Measurements from ENCODE around the gene SPACA1.

Gene SPACA1

GRCh38 chr6:88077305-88077704 is 29.7 kb downstream of the SPACA1 start:
- H3K9me3 ChIP-seq (ENCODE audit: control insufficient read depth in 1 of 2, low read length in 2 of 2): no peaks in the 10 kb centered on the region
- no peaks in the 10 kb centered on the region for H3K4me1 ChIP-seq (ENCODE audit: control insufficient read depth in 1 of 2, insufficient read depth in 2 of 2, low read length in 2 of 2)
- peaks cover 0 to 4% of the 10 kb centered on the region in 2 donors for H3K27me3 ChIP-seq (ENCODE audit: control insufficient read depth in 1 of 2, insufficient read depth in 2 of 2, low read length in 2 of 2)
- no peak overlapping the region for H3K27ac ChIP-seq (ENCODE audit: low read depth, low read length)
- H3K36me3 ChIP-seq (ENCODE audit: control insufficient read depth in 1 of 2, insufficient read depth in 2 of 2, low read length in 2 of 2): no peaks in the 10 kb centered on the region
- H3K4me3 ChIP-seq (ENCODE audit: low read depth in 1 of 2, low read length in 2 of 2): no peak overlapping the region
- no peak overlapping the region for H3K9ac ChIP-seq (ENCODE audit: low read depth in 1 of 2, low read length in 2 of 2)

GRCh38 chr6:88086792-88087191 is 39.2 kb downstream of the SPACA1 start:
- H3K36me3 ChIP-seq (ENCODE audit: control insufficient read depth in 1 of 2, insufficient read depth in 2 of 2, low read length in 2 of 2): no peaks in the 10 kb centered on the region
- H3K4me3 ChIP-seq (ENCODE audit: low read depth in 1 of 2, low read length in 2 of 2): no peak overlapping the region
- no peaks in the 10 kb centered on the region for H3K9me3 ChIP-seq (ENCODE audit: control insufficient read depth in 1 of 2, low read length in 2 of 2)
- no peaks in the 10 kb centered on the region for H3K4me1 ChIP-seq (ENCODE audit: control insufficient read depth in 1 of 2, insufficient read depth in 2 of 2, low read length in 2 of 2)
- H3K27me3 ChIP-seq (ENCODE audit: control insufficient read depth in 1 of 2, insufficient read depth in 2 of 2, low read length in 2 of 2): no peaks in the 10 kb centered on the region
- no peak overlapping the region for H3K27ac ChIP-seq (ENCODE audit: low read depth, low read length)
- no peak overlapping the region for H3K9ac ChIP-seq (ENCODE audit: low read depth in 1 of 2, low read length in 2 of 2)

- H3K4me1 ChIP-seq (ENCODE audit: control insufficient read depth in 1 of 2, insufficient read depth in 2 of 2, low read length in 2 of 2): no peaks in the 10 kb centered on the region
- H3K9me3 ChIP-seq (ENCODE audit: control insufficient read depth in 1 of 2, low read length in 2 of 2): no peaks in the 10 kb centered on the region
- no peaks in the 10 kb centered on the region for H3K36me3 ChIP-seq (ENCODE audit: control insufficient read depth in 1 of 2, insufficient read depth in 2 of 2, low read length in 2 of 2)
- no peak overlapping the region for H3K27ac ChIP-seq (ENCODE audit: low read depth, low read length)
- H3K27me3 ChIP-seq (ENCODE audit: control insufficient read depth in 1 of 2, insufficient read depth in 2 of 2, low read length in 2 of 2): no peaks in the 10 kb centered on the region
- no peak overlapping the region for H3K9ac ChIP-seq (ENCODE audit: low read depth in 1 of 2, low read length in 2 of 2)
- no peak overlapping the region for H3K4me3 ChIP-seq (ENCODE audit: low read depth in 1 of 2, low read length in 2 of 2)
These were observed 42.1 kb downstream of the SPACA1 start for GRCh38 chr6:88089708-88090107.

GRCh38 chr6:88105741-88106340 is 58.2 kb downstream of the SPACA1 start:
- H3K27ac ChIP-seq (ENCODE audit: low read depth, low read length): no peak overlapping the region
- peaks cover 0 to 3% of the 10 kb centered on the region in 2 donors for H3K27me3 ChIP-seq (ENCODE audit: control insufficient read depth in 1 of 2, insufficient read depth in 2 of 2, low read length in 2 of 2)

GRCh38 chr6:88107241-88107640 is 59.6 kb downstream of the SPACA1 start:
- H3K4me1 ChIP-seq (ENCODE audit: control insufficient read depth in 1 of 2, insufficient read depth in 2 of 2, low read length in 2 of 2): no peaks in the 10 kb centered on the region
- peaks cover 0 to 3% of the 10 kb centered on the region in 2 donors for H3K27me3 ChIP-seq (ENCODE audit: control insufficient read depth in 1 of 2, insufficient read depth in 2 of 2, low read length in 2 of 2)
- H3K27ac ChIP-seq (ENCODE audit: low read depth, low read length): no peak overlapping the region
- H3K9me3 ChIP-seq (ENCODE audit: control insufficient read depth in 1 of 2, low read length in 2 of 2): peaks cover 0 to 2% of the 10 kb centered on the region in 2 donors
- H3K36me3 ChIP-seq (ENCODE audit: control insufficient read depth in 1 of 2, insufficient read depth in 2 of 2, low read length in 2 of 2): no peaks in the 10 kb centered on the region
- no peak overlapping the region for H3K4me3 ChIP-seq (ENCODE audit: low read depth in 1 of 2, low read length in 2 of 2)
- no peak overlapping the region for H3K9ac ChIP-seq (ENCODE audit: low read depth in 1 of 2, low read length in 2 of 2)

More at GRCh38 chr6:88105741-88106340, 58.2 kb downstream of the SPACA1 start:
- Histone ChIP-seq H3K9me3 (ENCODE audit: control insufficient read depth in 1 of 2, low read length in 2 of 2) (peaks cover 0 to 2% of the 10 kb centered on the region in 2 donors), H3K4me1 (ENCODE audit: control insufficient read depth in 1 of 2, insufficient read depth in 2 of 2, low read length in 2 of 2) (no peaks in the 10 kb centered on the region), H3K4me3 (ENCODE audit: low read depth in 1 of 2, low read length in 2 of 2) (no peak overlapping the region), H3K36me3 (ENCODE audit: control insufficient read depth in 1 of 2, insufficient read depth in 2 of 2, low read length in 2 of 2) (no peaks in the 10 kb centered on the region), H3K9ac (ENCODE audit: low read depth in 1 of 2, low read length in 2 of 2) (no peak overlapping the region)

- H3K4me1 ChIP-seq (ENCODE audit: control insufficient read depth in 1 of 2, insufficient read depth in 2 of 2, low read length in 2 of 2): no peaks in the 10 kb centered on the region
- no peak overlapping the region for H3K4me3 ChIP-seq (ENCODE audit: low read depth in 1 of 2, low read length in 2 of 2)
- H3K36me3 ChIP-seq (ENCODE audit: control insufficient read depth in 1 of 2, insufficient read depth in 2 of 2, low read length in 2 of 2): no peaks in the 10 kb centered on the region
- peaks cover 0 to 2% of the 10 kb centered on the region in 2 donors for H3K9me3 ChIP-seq (ENCODE audit: control insufficient read depth in 1 of 2, low read length in 2 of 2)
- H3K9ac ChIP-seq (ENCODE audit: low read depth in 1 of 2, low read length in 2 of 2): no peak overlapping the region
- H3K27me3 ChIP-seq (ENCODE audit: control insufficient read depth in 1 of 2, insufficient read depth in 2 of 2, low read length in 2 of 2): no peaks in the 10 kb centered on the region
- no peak overlapping the region for H3K27ac ChIP-seq (ENCODE audit: low read depth, low read length)
These were observed 64.3 kb downstream of the SPACA1 start for GRCh38 chr6:88111991-88112390.

- no peaks in the 10 kb centered on the region for H3K36me3 ChIP-seq (ENCODE audit: control insufficient read depth in 1 of 2, insufficient read depth in 2 of 2, low read length in 2 of 2)
- no peaks in the 10 kb centered on the region for H3K27me3 ChIP-seq (ENCODE audit: control insufficient read depth in 1 of 2, insufficient read depth in 2 of 2, low read length in 2 of 2)
- no peak overlapping the region for H3K9ac ChIP-seq (ENCODE audit: low read depth in 1 of 2, low read length in 2 of 2)
- H3K9me3 ChIP-seq (ENCODE audit: control insufficient read depth in 1 of 2, low read length in 2 of 2): no peaks in the 10 kb centered on the region
- no peak overlapping the region for H3K27ac ChIP-seq (ENCODE audit: low read depth, low read length)
- H3K4me3 ChIP-seq (ENCODE audit: low read depth in 1 of 2, low read length in 2 of 2): no peak overlapping the region
- no peaks in the 10 kb centered on the region for H3K4me1 ChIP-seq (ENCODE audit: control insufficient read depth in 1 of 2, insufficient read depth in 2 of 2, low read length in 2 of 2)
These were observed 67.2 kb downstream of the SPACA1 start for GRCh38 chr6:88114838-88115237.

- H3K9me3 ChIP-seq (ENCODE audit: control insufficient read depth in 1 of 2, low read length in 2 of 2): no peaks in the 10 kb centered on the region
- H3K4me1 ChIP-seq (ENCODE audit: control insufficient read depth in 1 of 2, insufficient read depth in 2 of 2, low read length in 2 of 2): no peaks in the 10 kb centered on the region
- H3K4me3 ChIP-seq (ENCODE audit: low read depth in 1 of 2, low read length in 2 of 2): no peak overlapping the region
- no peaks in the 10 kb centered on the region for H3K36me3 ChIP-seq (ENCODE audit: control insufficient read depth in 1 of 2, insufficient read depth in 2 of 2, low read length in 2 of 2)
- H3K27me3 ChIP-seq (ENCODE audit: control insufficient read depth in 1 of 2, insufficient read depth in 2 of 2, low read length in 2 of 2): no peaks in the 10 kb centered on the region
- no peak overlapping the region for H3K27ac ChIP-seq (ENCODE audit: low read depth, low read length)
- no peak overlapping the region for H3K9ac ChIP-seq (ENCODE audit: low read depth in 1 of 2, low read length in 2 of 2)
These were observed 67.7 kb downstream of the SPACA1 start for GRCh38 chr6:88115307-88115706.

GRCh38 chr6:88116276-88116675 is 68.6 kb downstream of the SPACA1 start:
- H3K27me3 ChIP-seq (ENCODE audit: control insufficient read depth in 1 of 2, insufficient read depth in 2 of 2, low read length in 2 of 2): no peaks in the 10 kb centered on the region
- no peak overlapping the region for H3K9ac ChIP-seq (ENCODE audit: low read depth in 1 of 2, low read length in 2 of 2)
- H3K27ac ChIP-seq (ENCODE audit: low read depth, low read length): no peak overlapping the region
- H3K4me1 ChIP-seq (ENCODE audit: control insufficient read depth in 1 of 2, insufficient read depth in 2 of 2, low read length in 2 of 2): no peaks in the 10 kb centered on the region
- no peaks in the 10 kb centered on the region for H3K9me3 ChIP-seq (ENCODE audit: control insufficient read depth in 1 of 2, low read length in 2 of 2)
- no peaks in the 10 kb centered on the region for H3K36me3 ChIP-seq (ENCODE audit: control insufficient read depth in 1 of 2, insufficient read depth in 2 of 2, low read length in 2 of 2)
- H3K4me3 ChIP-seq (ENCODE audit: low read depth in 1 of 2, low read length in 2 of 2): no peak overlapping the region

Measured in duodenal mucosa (tissue), 2 donors.